Neural cell (in vitro differentiated cells): ENCODE data around the gene ATF6.

Source experiments
- EP300 ChIP-seq: fragments of 450-650 bp; conservative IDR thresholded peaks from 2 replicates; pipeline ENCODE4 v1.6.1; 2014; ENCODE audit warnings: antibody characterized with exemption, mild to moderate bottlenecking, moderate library complexity; ENCODE audit not compliant: poor library complexity, severe bottlenecking
- EZH2 ChIP-seq: fragments of 200-600, 300-800 bp; shearing (Covaris generic), sonication (generic); IDR thresholded peaks from 2 replicates; pipeline ENCODE4 v1.6.1; 2014; ENCODE audit warnings: antibody characterized with exemption, low read length, borderline replicate concordance, mild to moderate bottlenecking; ENCODE audit not compliant: insufficient read depth, poor library complexity, severe bottlenecking
- MXI1 ChIP-seq: fragments of 450-650 bp; conservative IDR thresholded peaks from 2 replicates; pipeline ENCODE4 v1.6.1; 2014; ENCODE audit warnings: antibody characterized with exemption, mild to moderate bottlenecking; ENCODE audit not compliant: poor library complexity, severe bottlenecking
- POLR2AphosphoS5 ChIP-seq: IDR thresholded peaks from 2 replicates; pipeline ENCODE4 v1.6.1; 2012
- RAD21 ChIP-seq: fragments of 450-650 bp; conservative IDR thresholded peaks from 2 replicates; pipeline ENCODE4 v1.6.1; 2014; ENCODE audit warnings: antibody characterized with exemption, mild to moderate bottlenecking, moderate library complexity
- SMC3 ChIP-seq: fragments of 450-650 bp; conservative IDR thresholded peaks from 2 replicates; pipeline ENCODE4 v1.6.1; 2014; ENCODE audit warnings: antibody characterized with exemption, mild to moderate bottlenecking, moderate library complexity; ENCODE audit not compliant: poor library complexity
- TF ChIP-seq, protein P1 (sequence below): fragments of 450-650 bp; IDR thresholded peaks from 2 replicates; pipeline ENCODE4 v1.5.1; 2014; ENCODE audit warnings: antibody characterized with exemption, mild to moderate bottlenecking, moderate library complexity; ENCODE audit not compliant: poor library complexity, severe bottlenecking
- TF ChIP-seq, protein P2 (sequence below): IDR thresholded peaks from 2 replicates; pipeline ENCODE4 v1.6.1; 2012; ENCODE audit warnings: borderline replicate concordance

DNA sequence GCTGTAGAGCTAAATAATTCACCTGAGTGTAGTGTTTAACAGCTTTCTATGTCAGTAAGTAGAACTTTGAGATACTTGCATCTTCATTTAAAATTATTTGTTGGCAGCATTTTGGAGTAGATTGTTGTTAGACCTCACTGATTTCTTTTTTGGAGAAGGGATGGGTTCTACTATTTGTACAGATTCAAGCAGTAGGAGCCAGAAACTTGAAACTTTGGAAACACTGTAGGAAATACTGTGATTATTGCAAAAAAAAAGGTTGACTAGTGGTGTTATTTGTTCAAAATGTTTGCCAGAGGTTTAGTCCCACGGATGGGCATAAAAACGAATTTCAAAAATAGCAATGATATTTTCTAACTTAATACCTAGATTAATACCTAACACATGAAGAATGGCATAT, 102.7 kb downstream of the ATF6 start:
- TF ChIP-seq RAD21: no peak
- TF ChIP-seq, protein P1, sequence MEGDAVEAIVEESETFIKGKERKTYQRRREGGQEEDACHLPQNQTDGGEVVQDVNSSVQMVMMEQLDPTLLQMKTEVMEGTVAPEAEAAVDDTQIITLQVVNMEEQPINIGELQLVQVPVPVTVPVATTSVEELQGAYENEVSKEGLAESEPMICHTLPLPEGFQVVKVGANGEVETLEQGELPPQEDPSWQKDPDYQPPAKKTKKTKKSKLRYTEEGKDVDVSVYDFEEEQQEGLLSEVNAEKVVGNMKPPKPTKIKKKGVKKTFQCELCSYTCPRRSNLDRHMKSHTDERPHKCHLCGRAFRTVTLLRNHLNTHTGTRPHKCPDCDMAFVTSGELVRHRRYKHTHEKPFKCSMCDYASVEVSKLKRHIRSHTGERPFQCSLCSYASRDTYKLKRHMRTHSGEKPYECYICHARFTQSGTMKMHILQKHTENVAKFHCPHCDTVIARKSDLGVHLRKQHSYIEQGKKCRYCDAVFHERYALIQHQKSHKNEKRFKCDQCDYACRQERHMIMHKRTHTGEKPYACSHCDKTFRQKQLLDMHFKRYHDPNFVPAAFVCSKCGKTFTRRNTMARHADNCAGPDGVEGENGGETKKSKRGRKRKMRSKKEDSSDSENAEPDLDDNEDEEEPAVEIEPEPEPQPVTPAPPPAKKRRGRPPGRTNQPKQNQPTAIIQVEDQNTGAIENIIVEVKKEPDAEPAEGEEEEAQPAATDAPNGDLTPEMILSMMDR: no peak
- TF ChIP-seq MXI1: no peak
- no peak for TF ChIP-seq EZH2
- no peak for TF ChIP-seq SMC3
- TF ChIP-seq POLR2AphosphoS5: no peak
- TF ChIP-seq EP300: no peak
- TF ChIP-seq, protein P2, sequence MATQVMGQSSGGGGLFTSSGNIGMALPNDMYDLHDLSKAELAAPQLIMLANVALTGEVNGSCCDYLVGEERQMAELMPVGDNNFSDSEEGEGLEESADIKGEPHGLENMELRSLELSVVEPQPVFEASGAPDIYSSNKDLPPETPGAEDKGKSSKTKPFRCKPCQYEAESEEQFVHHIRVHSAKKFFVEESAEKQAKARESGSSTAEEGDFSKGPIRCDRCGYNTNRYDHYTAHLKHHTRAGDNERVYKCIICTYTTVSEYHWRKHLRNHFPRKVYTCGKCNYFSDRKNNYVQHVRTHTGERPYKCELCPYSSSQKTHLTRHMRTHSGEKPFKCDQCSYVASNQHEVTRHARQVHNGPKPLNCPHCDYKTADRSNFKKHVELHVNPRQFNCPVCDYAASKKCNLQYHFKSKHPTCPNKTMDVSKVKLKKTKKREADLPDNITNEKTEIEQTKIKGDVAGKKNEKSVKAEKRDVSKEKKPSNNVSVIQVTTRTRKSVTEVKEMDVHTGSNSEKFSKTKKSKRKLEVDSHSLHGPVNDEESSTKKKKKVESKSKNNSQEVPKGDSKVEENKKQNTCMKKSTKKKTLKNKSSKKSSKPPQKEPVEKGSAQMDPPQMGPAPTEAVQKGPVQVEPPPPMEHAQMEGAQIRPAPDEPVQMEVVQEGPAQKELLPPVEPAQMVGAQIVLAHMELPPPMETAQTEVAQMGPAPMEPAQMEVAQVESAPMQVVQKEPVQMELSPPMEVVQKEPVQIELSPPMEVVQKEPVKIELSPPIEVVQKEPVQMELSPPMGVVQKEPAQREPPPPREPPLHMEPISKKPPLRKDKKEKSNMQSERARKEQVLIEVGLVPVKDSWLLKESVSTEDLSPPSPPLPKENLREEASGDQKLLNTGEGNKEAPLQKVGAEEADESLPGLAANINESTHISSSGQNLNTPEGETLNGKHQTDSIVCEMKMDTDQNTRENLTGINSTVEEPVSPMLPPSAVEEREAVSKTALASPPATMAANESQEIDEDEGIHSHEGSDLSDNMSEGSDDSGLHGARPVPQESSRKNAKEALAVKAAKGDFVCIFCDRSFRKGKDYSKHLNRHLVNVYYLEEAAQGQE: no peak
